Panc1 (cell line): ENCODE measurements around the gene DLGAP5.

ENCODE experiments used
- CTCF ChIP-seq: fragments of 450-650 bp; IDR thresholded peaks from 2 replicates; pipeline ENCODE4 v1.5.1; 2017; ENCODE audit warnings: mild to moderate bottlenecking
- POLR2AphosphoS5 ChIP-seq: IDR thresholded peaks from 2 replicates; pipeline ENCODE4 v1.6.1; 2012; ENCODE audit warnings: mild to moderate bottlenecking, low read depth, low read length, moderate library complexity
- REST ChIP-seq, 2 experiments: IDR thresholded peaks; 2 replicates each; pipeline ENCODE4 v1.6.1; 2011 to 2012; ENCODE audit warnings: low read depth in 2 of 2, control low read depth in 1 of 2, low read length in 1 of 2, mild to moderate bottlenecking in 1 of 2, moderate library complexity in 1 of 2; ENCODE audit not compliant: insufficient read depth in 1 of 2

- TF ChIP-seq CTCF (no peak), REST (IDR thresholded peaks at IDR 0.05; ENCODE audit: insufficient read depth in 1 of 2, low read depth in 2 of 2, low read length in 1 of 2) (no peak), POLR2AphosphoS5 (no peak)
Measured at GRCh38 chr14:55116246-55117030, 74.9 kb downstream of the DLGAP5 start.
